Subcutaneous adipose tissue (tissue), 4 donors: ENCODE data around the gene MLC1. TPM values are rescaled to one million over a fixed set of nuclear protein-coding genes. Genes with fewer than 3 reads are reported as not detected.

ENCODE experiments used
- total RNA-seq, 4 donors: library from RNA; depleted of rRNA; stranded (reverse); fragments of >200 nt; gene quantifications; one replicate each; pipeline ENCODE4 v1.1.0, GENCODE V29; 2016
- TF ChIP-seq, protein P1 (sequence below): fragments of 450-650 bp; IDR thresholded peaks from one replicate; pipeline ENCODE4 v1.5.1; 2016; ENCODE audit warnings: low read depth, mild to moderate bottlenecking, control low read depth, antibody characterized with exemption, moderate library complexity

Gene MLC1
- total RNA-seq, 4 donors from 2014 or later = 0.22 to 1.1 TPM; not detected in 2

DNA sequence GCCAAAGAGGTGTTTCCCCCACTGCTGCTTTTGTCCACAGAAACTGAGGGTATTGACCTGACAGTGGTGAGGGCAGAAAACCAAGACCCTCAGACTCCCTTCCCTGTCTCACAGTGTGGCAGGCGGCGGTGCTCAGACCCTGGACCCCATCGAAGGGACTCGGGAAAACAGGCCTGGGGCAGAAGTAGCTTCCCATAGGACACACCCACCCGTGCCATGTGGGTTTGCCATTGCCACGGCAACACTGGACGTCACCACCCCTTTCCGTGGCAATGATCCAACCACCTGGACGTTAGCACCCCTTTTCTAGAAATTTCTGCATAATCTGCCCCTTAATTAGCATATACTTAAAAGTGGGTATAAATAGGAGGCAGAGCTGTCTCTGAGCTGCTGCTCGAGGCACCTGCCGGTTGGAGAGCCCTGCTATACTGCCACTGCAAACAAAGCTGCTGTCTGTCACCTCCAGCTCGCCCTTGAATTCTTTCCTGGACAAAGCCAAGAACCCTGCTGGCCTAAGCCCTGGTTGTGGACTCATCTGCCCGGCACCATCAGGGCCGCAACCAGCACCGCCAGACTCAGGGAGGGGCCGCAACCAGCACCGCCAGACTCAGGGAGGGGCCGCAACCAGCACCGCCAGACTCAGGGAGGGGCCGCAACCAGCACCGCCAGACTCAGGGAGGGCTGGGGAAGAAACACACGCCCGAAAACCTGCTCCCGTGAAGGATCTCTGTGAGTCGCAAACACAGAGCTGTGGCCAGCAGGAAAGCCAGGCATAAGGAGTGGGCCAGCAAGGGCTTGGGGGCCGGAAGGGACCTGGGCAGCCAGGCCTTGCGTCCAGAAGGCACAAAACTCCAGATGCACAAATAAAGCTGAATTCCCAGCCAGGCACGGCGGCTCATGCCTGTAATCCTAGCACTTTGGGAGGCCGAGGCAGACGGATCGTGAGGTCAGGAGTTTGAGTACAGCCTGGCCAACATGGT lies 10.4 kb downstream of the MLC1 start:
- TF ChIP-seq, protein P1, sequence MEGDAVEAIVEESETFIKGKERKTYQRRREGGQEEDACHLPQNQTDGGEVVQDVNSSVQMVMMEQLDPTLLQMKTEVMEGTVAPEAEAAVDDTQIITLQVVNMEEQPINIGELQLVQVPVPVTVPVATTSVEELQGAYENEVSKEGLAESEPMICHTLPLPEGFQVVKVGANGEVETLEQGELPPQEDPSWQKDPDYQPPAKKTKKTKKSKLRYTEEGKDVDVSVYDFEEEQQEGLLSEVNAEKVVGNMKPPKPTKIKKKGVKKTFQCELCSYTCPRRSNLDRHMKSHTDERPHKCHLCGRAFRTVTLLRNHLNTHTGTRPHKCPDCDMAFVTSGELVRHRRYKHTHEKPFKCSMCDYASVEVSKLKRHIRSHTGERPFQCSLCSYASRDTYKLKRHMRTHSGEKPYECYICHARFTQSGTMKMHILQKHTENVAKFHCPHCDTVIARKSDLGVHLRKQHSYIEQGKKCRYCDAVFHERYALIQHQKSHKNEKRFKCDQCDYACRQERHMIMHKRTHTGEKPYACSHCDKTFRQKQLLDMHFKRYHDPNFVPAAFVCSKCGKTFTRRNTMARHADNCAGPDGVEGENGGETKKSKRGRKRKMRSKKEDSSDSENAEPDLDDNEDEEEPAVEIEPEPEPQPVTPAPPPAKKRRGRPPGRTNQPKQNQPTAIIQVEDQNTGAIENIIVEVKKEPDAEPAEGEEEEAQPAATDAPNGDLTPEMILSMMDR = no peak

DNA sequence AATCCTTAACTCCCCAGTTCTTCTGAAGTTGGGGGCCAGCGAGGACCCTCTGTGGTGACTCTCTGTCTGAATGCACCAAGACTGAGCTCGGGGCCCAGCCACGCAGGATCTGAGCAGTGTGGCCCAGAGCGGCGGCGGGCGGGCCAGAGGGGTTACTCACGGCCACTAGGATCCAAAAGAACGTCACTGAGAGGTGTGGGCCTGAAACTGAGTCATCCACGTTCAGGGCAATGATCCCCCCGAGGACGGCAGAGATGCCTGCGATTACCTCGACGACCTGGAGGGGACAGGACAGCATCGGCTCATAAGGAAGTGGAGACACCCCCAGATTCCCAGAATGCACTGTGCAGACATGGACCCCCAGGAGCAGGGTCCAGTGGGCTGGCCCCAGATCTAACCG lies 11.2 kb downstream of the MLC1 start:
- TF ChIP-seq, protein P1 = no peak

DNA sequence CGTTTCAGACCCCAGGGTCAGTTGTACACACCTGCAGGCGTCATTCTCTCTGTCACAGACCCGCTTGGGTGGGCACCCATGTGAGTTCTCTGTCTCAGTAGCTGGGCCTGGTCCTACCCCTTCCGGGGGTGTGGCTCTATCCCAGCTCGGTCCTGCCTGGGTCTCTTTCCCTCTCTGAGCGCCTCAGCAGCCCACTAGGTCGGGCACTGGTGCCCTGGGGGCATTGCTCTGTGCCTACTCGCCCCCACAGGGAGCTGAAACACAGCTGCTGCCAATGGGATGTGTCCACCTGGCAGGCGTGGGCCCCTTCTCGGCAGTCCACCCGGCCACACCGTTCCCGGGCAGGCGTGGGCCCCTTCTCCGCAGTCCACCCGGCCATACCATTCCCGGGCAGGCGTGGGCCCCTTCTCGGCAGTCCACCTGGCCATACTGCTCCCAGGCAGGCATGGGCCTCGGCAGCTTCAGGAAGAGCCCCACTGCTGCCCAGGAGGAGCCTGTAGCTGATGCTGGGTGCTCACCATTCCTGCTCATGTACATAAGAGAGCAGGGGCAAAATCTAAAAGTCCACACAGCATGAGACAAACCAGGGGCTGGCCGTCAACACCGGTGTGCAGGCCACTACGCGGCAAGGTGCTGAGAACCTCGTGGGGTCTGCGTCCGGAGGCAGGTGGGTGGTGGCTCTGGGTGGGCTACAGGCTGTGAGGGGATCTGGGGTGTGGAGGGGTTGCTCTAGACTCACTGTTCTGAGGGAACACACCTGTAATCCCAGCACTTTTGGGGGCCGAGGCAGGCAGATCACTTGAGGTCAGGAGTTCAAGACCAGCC lies 12.3 kb downstream of the MLC1 start:
- TF ChIP-seq, protein P1 = no peak

DNA sequence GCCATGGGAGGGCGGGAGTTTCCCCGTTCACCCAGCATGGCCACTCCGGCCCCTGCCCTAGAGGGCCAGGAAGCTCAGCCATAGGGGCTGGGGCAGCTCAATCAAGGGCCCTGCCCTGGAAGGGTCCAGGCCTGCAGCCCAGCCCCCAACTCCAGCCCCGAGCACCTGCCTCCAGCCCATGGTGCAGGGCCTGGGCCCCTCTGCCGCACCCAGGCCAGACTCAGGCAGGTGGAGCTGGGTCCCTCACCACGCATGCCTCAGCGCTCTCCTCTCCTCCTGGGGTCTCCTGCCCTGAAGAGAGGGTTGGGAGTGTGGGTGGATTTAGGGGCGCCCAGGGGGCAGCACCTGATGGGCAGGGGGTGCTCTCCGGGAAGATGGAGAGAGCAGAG lies 13.1 kb downstream of the MLC1 start:
- TF ChIP-seq, protein P1 = no peak

- TF ChIP-seq, protein P1 = no peak
Measured at GRCh38 chr22:50071432-50072166, 13.6 kb downstream of the MLC1 start.

- TF ChIP-seq, protein P1 = no peak
Measured at GRCh38 chr22:50070366-50070765, 14.9 kb downstream of the MLC1 start.
